KG1 (cell line): ENCODE data around the gene HCAR3.
"Not testable (repeated sequence)": the region's sequence is repeated elsewhere in the genome, so short reads cannot be mapped to it uniquely, and the experiment has no call there.

ENCODE experiments used
- DNase-seq: peaks from one replicate; lab custom pipeline; 2025; lab: John Stamatoyannopoulos, UW

HCAR3 gene

GRCh38 chr12:122716658-122717057, at the start of gene HCAR3:
Gene HCAR3 (minus strand): TSS chr12:122716811. CDS start chr12:122716737, 74 bp downstream.
- not testable (repeated sequence) for DNase-seq

GRCh38 chr12:122757568-122757967, 41.0 kb upstream of the HCAR3 start:
- no peak for DNase-seq

DNA sequence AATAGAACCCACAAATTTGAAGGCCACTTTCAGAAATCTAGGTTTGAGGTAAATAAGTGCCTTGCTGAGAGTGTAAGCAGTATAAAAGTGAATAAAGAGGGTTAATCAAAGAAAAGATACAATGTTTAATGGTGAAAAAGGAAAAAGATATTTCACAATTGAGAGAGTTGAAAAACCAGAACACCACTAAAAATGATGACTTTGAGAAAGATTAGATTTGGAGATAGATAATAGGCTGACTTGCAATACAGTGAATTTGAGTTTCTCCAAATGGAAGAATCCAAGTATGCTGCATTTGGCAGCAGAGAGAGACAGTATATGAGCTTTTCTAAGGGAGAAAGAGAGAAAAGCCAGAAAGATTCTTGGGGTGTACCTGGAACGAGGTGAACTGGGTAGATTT, 38.2 kb upstream of the HCAR3 start:
- no peak for DNase-seq

DNA sequence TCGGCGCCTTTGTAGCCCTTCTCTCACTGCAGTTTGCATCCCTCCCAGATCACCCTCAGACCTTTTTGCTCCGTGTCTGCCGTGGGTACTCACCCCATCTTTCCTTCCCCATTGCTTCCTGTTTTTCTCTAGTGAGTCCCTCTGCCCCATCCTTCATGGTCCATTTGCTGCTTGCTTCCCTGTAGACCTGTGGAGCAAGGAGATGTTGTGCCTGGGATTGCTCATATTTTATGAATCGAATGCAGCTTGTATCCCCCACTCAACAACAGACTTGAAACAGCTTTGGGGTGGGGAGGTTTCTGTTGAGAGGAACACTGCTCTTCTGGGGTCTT, 36.7 kb upstream of the HCAR3 start:
- no peak for DNase-seq

DNA sequence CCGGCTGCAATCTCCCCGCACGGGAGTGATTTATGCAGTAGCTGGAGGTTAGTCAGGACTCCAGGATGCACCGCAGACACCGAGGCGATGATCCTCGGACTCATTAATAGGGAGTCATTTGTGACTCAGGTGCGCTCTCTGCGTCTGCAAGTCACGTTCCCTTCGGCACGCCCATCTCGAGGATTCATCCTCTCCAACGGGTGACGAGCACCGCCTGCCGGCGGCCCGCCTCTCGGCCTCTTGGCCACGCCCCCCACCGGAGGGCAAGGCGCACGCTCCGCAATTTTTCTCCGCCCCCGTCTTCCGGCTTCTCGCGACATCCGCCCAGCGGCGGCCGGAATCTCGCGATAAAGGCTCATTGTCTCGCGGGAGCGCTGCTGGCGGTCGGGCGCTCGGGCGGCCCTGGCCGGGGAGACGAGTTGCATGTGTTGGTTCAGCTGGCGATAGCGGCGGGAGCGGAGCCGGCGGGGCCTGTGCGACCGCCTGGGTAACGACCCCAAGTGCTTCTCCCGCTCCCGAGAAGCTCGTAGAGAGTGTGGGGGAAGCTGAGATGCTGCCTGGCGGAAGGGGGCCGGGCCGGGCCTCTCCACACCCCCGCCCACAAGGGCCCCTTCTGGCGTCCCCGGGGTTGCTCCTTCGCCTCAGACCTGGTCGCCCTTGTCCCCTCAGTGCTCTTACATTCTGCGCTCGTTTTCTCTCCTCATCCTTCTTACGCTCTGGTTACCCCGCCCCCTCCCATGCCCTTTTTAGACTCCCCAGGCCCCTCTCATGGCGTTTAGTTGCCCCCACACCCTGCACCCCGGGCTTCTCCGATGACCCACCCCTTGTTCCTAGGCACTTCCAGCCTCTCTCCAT, 36.1 kb upstream of the HCAR3 start, which contains the start of gene DENR:
Gene DENR, plus strand, starts transcription at position 361 of the 855 bp plus-strand sequence. CDS start 878 bp downstream, outside the sequence.
- DNase-seq, result peak; percentile 96

DNA sequence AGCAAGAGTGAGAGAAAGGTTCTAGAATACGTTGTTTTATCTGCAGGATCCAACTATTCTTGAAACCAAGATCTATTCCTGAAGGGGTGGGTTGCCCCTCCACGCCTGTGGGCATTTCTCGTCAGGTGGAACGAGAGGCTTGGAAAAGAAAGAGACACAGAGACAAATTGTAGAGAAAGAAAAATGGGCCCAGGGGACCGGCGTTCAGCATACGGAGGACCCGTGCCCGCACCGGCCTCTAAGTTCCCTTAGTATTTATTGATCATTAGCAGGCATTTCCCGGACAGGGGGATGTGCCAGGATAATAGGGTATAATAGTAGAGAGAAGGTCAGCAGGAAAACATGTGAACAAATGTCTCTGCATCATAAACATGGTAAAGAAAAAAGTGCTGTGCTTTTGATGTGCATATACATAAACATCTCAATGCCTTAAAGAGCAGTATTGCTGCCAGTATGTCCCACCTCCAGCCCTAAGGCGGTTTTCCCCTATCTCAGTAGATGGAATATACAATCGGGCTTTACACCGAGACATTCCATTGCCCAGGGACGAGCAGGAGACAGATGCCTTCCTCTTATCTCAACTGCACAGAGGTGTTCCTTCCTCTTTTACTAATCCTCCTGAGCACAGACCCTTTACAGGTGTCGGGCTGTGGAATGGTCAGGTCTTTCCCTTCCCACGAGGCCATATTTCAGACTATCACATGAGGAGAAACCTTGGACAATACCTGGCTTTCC, 34.3 kb upstream of the HCAR3 start:
- DNase-seq, result not testable (repeated sequence)

- DNase-seq, result no peak
Measured at GRCh38 chr12:122749569-122750332, 33.1 kb upstream of the HCAR3 start.

DNA sequence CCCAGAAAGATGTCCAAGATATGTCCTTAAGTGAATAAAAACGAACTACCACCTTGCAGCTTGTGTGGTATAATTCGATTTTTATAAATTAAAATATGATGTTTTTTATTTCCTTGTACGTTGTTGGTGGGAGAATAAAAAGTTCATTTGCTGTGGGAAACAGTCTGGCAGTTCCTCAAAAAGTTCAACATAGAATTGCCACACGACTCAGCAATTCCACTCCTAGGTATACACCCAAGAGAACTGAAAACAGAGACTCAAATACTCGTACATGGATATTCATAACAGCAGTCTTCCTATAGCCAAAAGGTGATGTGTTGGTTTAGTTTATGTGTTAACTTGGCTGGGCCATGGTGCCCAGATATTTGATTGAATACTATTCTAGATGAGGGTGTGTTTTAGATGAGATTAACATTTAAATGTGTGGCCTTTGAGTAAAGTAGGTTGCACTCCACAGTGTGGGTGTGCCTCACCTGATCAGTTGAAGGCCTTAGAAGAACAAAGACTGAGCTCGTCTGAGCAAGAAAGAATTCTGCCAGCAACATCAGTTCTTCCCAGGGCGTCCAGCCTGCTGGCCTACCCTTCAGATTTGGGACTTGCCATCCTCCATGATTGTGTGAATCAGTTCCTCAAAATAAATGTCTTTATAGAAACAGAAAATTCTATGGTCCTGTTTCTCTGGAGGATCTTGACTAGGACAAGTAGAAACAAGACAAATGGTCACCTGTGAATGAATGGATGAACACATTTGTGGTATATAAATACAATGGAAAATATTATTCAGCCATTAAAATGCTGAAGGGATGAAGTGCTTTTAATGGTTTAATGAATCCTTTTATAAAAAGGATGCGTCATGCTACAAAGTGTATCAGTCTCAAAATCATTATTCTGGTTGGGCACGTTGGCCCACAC, 30.9 kb upstream of the HCAR3 start:
- no peak for DNase-seq

DNA sequence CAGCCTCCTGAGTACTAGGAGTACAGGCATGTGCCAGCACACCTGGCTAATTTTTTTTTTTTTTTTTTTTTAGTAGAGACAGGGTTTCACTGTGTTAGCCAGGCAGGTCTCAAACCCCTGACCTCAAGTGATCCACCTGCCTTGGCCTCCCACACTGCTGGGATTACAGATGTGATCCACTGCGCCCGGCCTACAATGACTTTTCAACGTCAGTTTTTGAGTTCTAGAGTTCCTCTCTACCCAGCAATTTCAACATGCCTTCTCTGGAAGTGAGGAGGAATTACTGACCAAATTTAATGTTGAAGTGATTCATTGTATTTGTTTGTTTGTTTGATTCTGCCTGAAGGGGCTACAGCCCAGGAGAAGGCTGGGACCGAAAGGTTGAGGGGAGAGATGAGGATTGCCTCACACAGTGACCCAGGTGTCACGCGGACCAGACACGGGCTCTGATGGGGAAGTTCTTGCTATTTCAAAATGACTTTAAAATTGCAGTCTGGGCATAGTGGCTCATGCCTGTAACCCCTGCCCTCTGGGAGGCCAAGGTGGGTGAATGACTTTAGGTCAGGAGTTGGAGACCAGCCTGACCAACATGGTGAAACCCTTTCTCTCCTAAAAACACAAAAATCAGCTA, 27.4 kb upstream of the HCAR3 start:
- no peak for DNase-seq

DNA sequence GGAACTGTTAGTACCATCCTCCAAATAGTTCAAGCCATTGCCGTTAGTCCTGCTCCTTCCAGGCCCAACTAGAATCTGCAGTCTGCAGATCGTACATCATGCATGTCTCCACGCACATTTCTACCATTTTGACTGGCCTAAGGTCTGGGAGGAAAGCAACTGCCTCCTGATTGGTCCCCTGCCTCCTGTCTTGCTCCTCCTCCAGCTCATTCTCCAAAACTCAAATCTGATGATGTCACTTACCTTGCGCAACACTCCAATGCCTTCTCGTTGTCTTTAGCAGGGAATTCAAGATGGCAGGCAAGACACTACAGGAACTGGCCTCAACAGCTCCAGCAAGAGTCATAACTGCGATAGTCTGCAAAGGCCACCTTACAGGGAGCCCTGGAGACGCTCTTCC, 23.7 kb upstream of the HCAR3 start:
- DNase-seq, result no peak

GRCh38 chr12:122738571-122738970, 22.0 kb upstream of the HCAR3 start:
- no peak for DNase-seq

DNA sequence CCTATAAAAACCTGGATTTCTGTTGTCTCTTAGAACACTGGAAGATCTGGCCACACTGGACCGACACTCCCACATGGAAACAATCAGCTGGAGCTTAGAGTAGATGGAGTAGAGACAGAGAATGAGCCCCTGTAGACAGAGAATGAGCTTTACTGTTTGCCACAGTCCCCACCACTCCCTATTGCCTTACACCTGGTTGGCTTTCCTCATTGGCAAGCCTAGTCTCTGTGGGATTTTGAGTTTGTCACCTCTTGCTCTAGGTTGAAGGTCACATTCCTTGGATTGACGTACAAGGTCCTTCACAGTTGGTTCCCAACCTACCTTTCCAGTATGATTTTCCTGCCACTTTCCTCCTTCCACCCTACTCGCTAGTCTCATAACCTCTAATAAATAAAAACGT, 16.0 kb upstream of the HCAR3 start:
- no peak for DNase-seq

DNA sequence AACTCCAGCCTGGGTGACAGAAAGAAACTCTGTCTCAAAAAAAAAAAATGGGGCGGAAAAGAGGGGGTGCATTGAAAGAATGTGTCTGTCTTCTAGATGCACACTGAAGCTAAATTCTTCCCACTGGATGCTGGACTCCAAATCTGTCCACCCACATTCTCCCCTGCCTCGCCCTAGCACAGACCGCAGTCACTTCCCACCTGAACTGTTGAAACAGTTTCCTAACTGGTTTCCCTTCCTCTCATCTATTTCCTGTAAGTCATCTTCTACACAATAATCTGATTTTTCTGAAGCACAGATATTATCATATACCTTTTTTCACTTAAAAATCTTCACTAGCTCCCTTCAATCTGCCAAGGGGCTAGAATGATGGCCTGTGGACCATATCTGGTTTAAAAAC, 15.6 kb upstream of the HCAR3 start:
- no peak for DNase-seq

GRCh38 chr12:122730215-122731014, 13.8 kb upstream of the HCAR3 start, which contains the start of gene HCAR1:
Gene HCAR1 (minus strand): TSS chr12:122730844. CDS start chr12:122730339, 505 bp downstream.
- no peak for DNase-seq

- no peak for DNase-seq
Measured at GRCh38 chr12:122729583-122730214, 13.1 kb upstream of the HCAR3 start.

- DNase-seq, result peak; percentile 37
Measured at GRCh38 chr12:122726080-122726558, 9.5 kb upstream of the HCAR3 start.

GRCh38 chr12:122725452-122726079, 9.0 kb upstream of the HCAR3 start:
- DNase-seq, result no peak

- DNase-seq, result no peak
Measured at GRCh38 chr12:122724641-122725243, 8.1 kb upstream of the HCAR3 start.
